Measurements from ENCODE around the gene ZNF25. TPM values are rescaled to one million over a fixed set of nuclear protein-coding genes. Genes with fewer than 3 reads are reported as not detected.
A peak's percentile ranks its signal among the peaks of the same experiment; 100 is the strongest.
"Not testable (repeated sequence)": the region's sequence is repeated elsewhere in the genome, so short reads cannot be mapped to it uniquely, and the experiment has no call there.

The ZNF25 gene
- 2.1 TPM for polyA plus RNA-seq (2013, experiment 1 of 2)
- 2.3 TPM for polyA plus RNA-seq (2013, experiment 2 of 2)

DNA sequence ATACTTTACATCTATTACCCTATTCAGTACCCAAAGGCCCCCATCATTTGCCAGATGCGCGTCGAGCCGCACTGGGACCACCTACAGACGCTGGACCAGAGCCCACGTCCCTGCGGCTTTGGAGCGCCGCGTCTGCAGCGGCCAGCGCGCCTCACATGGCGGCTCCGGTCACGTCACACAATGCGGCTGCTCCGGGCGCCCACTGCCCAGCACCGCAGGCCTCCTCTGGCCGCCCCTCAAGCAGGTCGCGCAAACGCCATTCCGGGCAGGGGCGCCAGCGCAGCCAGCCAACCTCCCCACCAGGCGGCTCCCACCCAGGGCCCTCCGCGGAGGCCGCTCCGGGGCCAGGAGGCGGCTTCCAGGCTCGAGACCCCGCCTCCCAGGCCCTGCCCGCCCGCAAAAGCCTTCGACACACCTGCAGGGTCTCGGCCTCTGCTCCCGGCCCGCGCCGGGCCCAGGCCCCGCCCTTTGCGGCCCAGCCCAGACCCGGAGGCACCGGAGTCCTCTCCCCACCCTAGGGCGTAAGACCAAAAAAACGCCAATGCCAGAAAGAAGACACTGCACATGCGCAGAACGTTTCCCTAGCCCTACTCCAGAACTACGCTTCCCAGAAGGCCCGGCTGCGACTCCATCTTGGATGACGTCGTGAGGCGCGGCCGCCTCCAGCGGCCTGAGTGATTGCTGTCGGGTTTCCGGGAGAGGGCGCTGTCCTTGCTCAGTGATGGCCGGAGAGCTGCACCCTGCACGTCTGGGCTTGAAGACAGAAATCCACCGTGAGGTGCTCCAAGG, at the start of gene ZNF25:
ZNF25 (minus strand) TSS at position 557 of the 789 bp plus-strand sequence. CDS start 4,925 bp downstream, outside the sequence.
- Histone ChIP-seq H3K14ac (ENCODE audit: low read length) (peak within 1 kb of the TSS; percentile 75), H3K4me1 (ENCODE audit: control insufficient read depth in 2 of 2, insufficient read depth in 1 of 2, low read depth in 1 of 2, low read length in 2 of 2) (no peaks in the 10 kb centered on the region), H4K91ac (ENCODE audit: low read depth, low read length, poor library complexity) (no peak within 1 kb of the TSS), H3K79me1 (ENCODE audit: low read depth, low read length) (no peaks in the 10 kb centered on the region), H2AFZ (ENCODE audit: low read length) (peak within 1 kb of the TSS; percentile 94), H3K4me2 (ENCODE audit: insufficient read depth, low read length, poor library complexity, severe bottlenecking) (peak within 1 kb of the TSS; percentile 71), H2BK15ac (ENCODE audit: low read length) (no peak within 1 kb of the TSS), H3K18ac (ENCODE audit: low read length) (peak within 1 kb of the TSS; percentile 93), H3K9ac (ENCODE audit: low read depth, low read length, poor library complexity) (peak within 1 kb of the TSS; percentile 96), H3K4me3 (ENCODE audit: low read length in 2 of 2) (peak within 1 kb of the TSS; percentile 61 to 96), H2BK5ac (ENCODE audit: low read length) (no peak within 1 kb of the TSS), H3K36me3 (replicated peaks in 1 of 2; ENCODE audit: control insufficient read depth in 2 of 2, insufficient read depth in 2 of 2, low read length in 2 of 2) (peaks cover 0 to under 1% of the 10 kb centered on the region in 2 donors), H2BK120ac (ENCODE audit: low read depth, low read length) (no peak within 1 kb of the TSS), H4K8ac (ENCODE audit: low read depth, low read length) (no peak within 1 kb of the TSS), H2BK12ac (ENCODE audit: low read length) (peak within 1 kb of the TSS; percentile 58), H3K9me3 (replicated peaks in 1 of 2; ENCODE audit: control insufficient read depth in 2 of 2, insufficient read depth in 1 of 2, low read depth in 1 of 2, low read length in 2 of 2) (peaks cover 0 to 3% of the 10 kb centered on the region in 2 donors), H3K27ac (replicated peaks; ENCODE audit: low read length) (peak within 1 kb of the TSS; percentile 90), H3K27me3 (ENCODE audit: control insufficient read depth in 3 of 3, insufficient read depth in 3 of 3, low read depth in 1 of 3, low read length in 3 of 3) (no peaks in the 10 kb centered on the region), H2AK5ac (ENCODE audit: low read depth, low read length) (no peak within 1 kb of the TSS), H3K23ac (ENCODE audit: low read depth, low read length, poor library complexity) (peak within 1 kb of the TSS; percentile 96), H3K4ac (ENCODE audit: low read length) (no peak within 1 kb of the TSS)
- peak; percentile 99 for DNase-seq (ENCODE audit: low spot score)
- no CpG with 5 or more reads among the region's 66 CpGs for WGBS, 2 donors (ENCODE audit: extremely low coverage in 2 of 2, insufficient read length in 2 of 2, insufficient replicate concordance in 1 of 2)

DNA sequence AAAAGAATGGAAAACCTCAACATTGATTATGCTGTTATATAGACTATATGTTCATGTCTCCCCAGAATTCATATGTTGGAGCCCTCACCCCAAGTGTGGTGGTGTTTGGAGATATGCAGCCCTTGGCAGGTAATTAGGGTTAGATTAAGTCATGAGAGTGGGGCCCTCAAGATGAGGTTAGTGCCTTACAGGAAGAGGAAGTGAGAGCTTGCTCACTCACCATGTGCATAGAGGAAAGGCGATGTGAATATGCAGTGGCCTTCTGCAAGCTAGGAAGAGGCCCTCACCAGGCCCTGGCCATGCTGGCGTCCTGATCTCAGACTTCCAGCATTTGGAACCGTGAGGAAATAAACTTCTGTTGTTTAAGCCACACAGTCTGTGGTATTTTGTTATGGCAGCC, 48.8 kb upstream of the ZNF25 start:
- no peaks in the 10 kb centered on the region for H3K4me1 ChIP-seq (ENCODE audit: control insufficient read depth in 2 of 2, insufficient read depth in 1 of 2, low read depth in 1 of 2, low read length in 2 of 2)
- H3K9me3 ChIP-seq (replicated peaks in 1 of 2; ENCODE audit: control insufficient read depth in 2 of 2, insufficient read depth in 1 of 2, low read depth in 1 of 2, low read length in 2 of 2): no peaks in the 10 kb centered on the region
- DNase-seq (ENCODE audit: low spot score): no peak
- no peak overlapping the region for H2AK5ac ChIP-seq (ENCODE audit: low read depth, low read length)
- no peak overlapping the region for H4K8ac ChIP-seq (ENCODE audit: low read depth, low read length)
- no peak overlapping the region for H2BK120ac ChIP-seq (ENCODE audit: low read depth, low read length)
- no peak overlapping the region for H2BK12ac ChIP-seq (ENCODE audit: low read length)
- no peaks in the 10 kb centered on the region for H3K79me1 ChIP-seq (ENCODE audit: low read depth, low read length)
- H2BK15ac ChIP-seq (ENCODE audit: low read length): no peak overlapping the region
- no peaks in the 10 kb centered on the region for H3K27me3 ChIP-seq (ENCODE audit: control insufficient read depth in 3 of 3, insufficient read depth in 3 of 3, low read depth in 1 of 3, low read length in 3 of 3)
- H3K18ac ChIP-seq (ENCODE audit: low read length): no peak overlapping the region
- no peak overlapping the region for H3K23ac ChIP-seq (ENCODE audit: low read depth, low read length, poor library complexity)
- H3K9ac ChIP-seq (ENCODE audit: low read depth, low read length, poor library complexity): no peak overlapping the region
- no peak overlapping the region for H3K4ac ChIP-seq (ENCODE audit: low read length)
- H4K91ac ChIP-seq (ENCODE audit: low read depth, low read length, poor library complexity): no peak overlapping the region
- peaks cover 13 to 90% of the 10 kb centered on the region in 2 donors for H3K36me3 ChIP-seq (replicated peaks in 1 of 2; ENCODE audit: control insufficient read depth in 2 of 2, insufficient read depth in 2 of 2, low read length in 2 of 2)
- no peak overlapping the region for H3K4me3 ChIP-seq (ENCODE audit: low read length in 2 of 2)
- no peak overlapping the region for H3K4me2 ChIP-seq (ENCODE audit: insufficient read depth, low read length, poor library complexity, severe bottlenecking)
- H3K14ac ChIP-seq (ENCODE audit: low read length): no peak overlapping the region
- H2BK5ac ChIP-seq (ENCODE audit: low read length): no peak overlapping the region
- H3K27ac ChIP-seq (replicated peaks; ENCODE audit: low read length): no peak overlapping the region
- WGBS, 2 donors (ENCODE audit: extremely low coverage in 2 of 2, insufficient read length in 2 of 2, insufficient replicate concordance in 1 of 2): no CpG with 5 or more reads among the region's 3 CpGs
- no peak overlapping the region for H2AFZ ChIP-seq (ENCODE audit: low read length)

DNA sequence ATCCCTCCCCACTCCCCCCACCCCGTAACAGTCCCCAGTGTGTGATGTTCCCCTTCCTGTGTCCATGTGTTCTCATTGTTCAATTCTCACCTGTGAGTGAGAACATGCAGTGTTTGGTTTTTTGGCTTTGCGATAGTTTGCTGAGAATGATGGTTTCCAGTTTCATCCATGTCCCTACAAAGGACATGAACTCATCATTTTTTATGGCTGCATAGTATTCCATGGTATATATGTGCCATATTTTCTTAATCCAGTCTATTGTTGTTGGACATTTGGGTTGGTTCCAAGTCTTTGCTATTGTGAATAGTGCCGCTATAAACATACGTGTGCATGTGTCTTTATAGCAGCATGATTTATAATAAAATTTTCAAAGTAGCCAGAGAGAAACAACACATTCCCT, 42.7 kb upstream of the ZNF25 start:
- H2AFZ ChIP-seq (ENCODE audit: low read length); H2AK5ac ChIP-seq (ENCODE audit: low read depth, low read length); H3K4ac ChIP-seq (ENCODE audit: low read length); H3K23ac ChIP-seq (ENCODE audit: low read depth, low read length, poor library complexity); H3K4me3 ChIP-seq (ENCODE audit: low read length in 2 of 2); H2BK12ac ChIP-seq (ENCODE audit: low read length); H3K4me2 ChIP-seq (ENCODE audit: insufficient read depth, low read length, poor library complexity, severe bottlenecking); H3K18ac ChIP-seq (ENCODE audit: low read length); H2BK15ac ChIP-seq (ENCODE audit: low read length); H3K27ac ChIP-seq (replicated peaks; ENCODE audit: low read length); H4K8ac ChIP-seq (ENCODE audit: low read depth, low read length); H3K27me3 ChIP-seq (ENCODE audit: control insufficient read depth in 3 of 3, insufficient read depth in 3 of 3, low read depth in 1 of 3, low read length in 3 of 3); H3K14ac ChIP-seq (ENCODE audit: low read length); H2BK120ac ChIP-seq (ENCODE audit: low read depth, low read length); H3K79me1 ChIP-seq (ENCODE audit: low read depth, low read length); H3K9ac ChIP-seq (ENCODE audit: low read depth, low read length, poor library complexity); DNase-seq (ENCODE audit: low spot score); H3K4me1 ChIP-seq (ENCODE audit: control insufficient read depth in 2 of 2, insufficient read depth in 1 of 2, low read depth in 1 of 2, low read length in 2 of 2); H2BK5ac ChIP-seq (ENCODE audit: low read length); H4K91ac ChIP-seq (ENCODE audit: low read depth, low read length, poor library complexity): not testable (repeated sequence)
- H3K9me3 ChIP-seq (replicated peaks in 1 of 2; ENCODE audit: control insufficient read depth in 2 of 2, insufficient read depth in 1 of 2, low read depth in 1 of 2, low read length in 2 of 2): peaks cover 0 to 13% of the 10 kb centered on the region in 2 donors
- peaks cover 19 to 85% of the 10 kb centered on the region in 2 donors for H3K36me3 ChIP-seq (replicated peaks in 1 of 2; ENCODE audit: control insufficient read depth in 2 of 2, insufficient read depth in 2 of 2, low read length in 2 of 2)
- no CpG with 5 or more reads among the region's 4 CpGs for WGBS, 2 donors (ENCODE audit: extremely low coverage in 2 of 2, insufficient read length in 2 of 2, insufficient replicate concordance in 1 of 2)

DNA sequence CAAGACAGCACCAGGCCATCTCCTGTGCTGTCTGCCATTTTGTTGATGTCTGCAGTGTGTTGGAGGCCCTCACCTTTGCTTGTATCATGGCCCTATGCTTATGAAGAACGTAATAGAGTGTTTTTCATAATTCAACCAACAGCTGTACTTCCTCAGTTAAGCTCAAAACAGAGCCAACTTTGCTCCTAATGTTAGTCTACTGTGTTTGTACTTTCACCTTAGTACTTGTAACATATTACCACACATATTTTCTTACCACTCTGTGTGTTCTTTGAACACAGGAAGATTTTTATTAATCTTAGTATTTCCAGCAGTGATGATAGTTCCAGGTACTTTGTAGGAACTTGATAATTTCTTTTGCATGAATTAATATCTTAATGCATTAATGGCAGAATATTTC, 39.9 kb upstream of the ZNF25 start:
- no peak overlapping the region for H3K18ac ChIP-seq (ENCODE audit: low read length)
- H3K4me1 ChIP-seq (ENCODE audit: control insufficient read depth in 2 of 2, insufficient read depth in 1 of 2, low read depth in 1 of 2, low read length in 2 of 2): no peaks in the 10 kb centered on the region
- no peak overlapping the region for H3K4me3 ChIP-seq (ENCODE audit: low read length in 2 of 2)
- H2BK12ac ChIP-seq (ENCODE audit: low read length): no peak overlapping the region
- H3K36me3 ChIP-seq (replicated peaks in 1 of 2; ENCODE audit: control insufficient read depth in 2 of 2, insufficient read depth in 2 of 2, low read length in 2 of 2): peaks cover 19 to 77% of the 10 kb centered on the region in 2 donors
- no peaks in the 10 kb centered on the region for H3K27me3 ChIP-seq (ENCODE audit: control insufficient read depth in 3 of 3, insufficient read depth in 3 of 3, low read depth in 1 of 3, low read length in 3 of 3)
- H2AK5ac ChIP-seq (ENCODE audit: low read depth, low read length): no peak overlapping the region
- H3K9ac ChIP-seq (ENCODE audit: low read depth, low read length, poor library complexity): no peak overlapping the region
- H3K14ac ChIP-seq (ENCODE audit: low read length): no peak overlapping the region
- H3K23ac ChIP-seq (ENCODE audit: low read depth, low read length, poor library complexity): no peak overlapping the region
- no peak overlapping the region for H4K8ac ChIP-seq (ENCODE audit: low read depth, low read length)
- H3K27ac ChIP-seq (replicated peaks; ENCODE audit: low read length): no peak overlapping the region
- H3K4ac ChIP-seq (ENCODE audit: low read length): no peak overlapping the region
- H4K91ac ChIP-seq (ENCODE audit: low read depth, low read length, poor library complexity): no peak overlapping the region
- H2AFZ ChIP-seq (ENCODE audit: low read length): no peak overlapping the region
- DNase-seq (ENCODE audit: low spot score): no peak
- H3K9me3 ChIP-seq (replicated peaks in 1 of 2; ENCODE audit: control insufficient read depth in 2 of 2, insufficient read depth in 1 of 2, low read depth in 1 of 2, low read length in 2 of 2): peaks cover 0 to 13% of the 10 kb centered on the region in 2 donors
- no peak overlapping the region for H2BK120ac ChIP-seq (ENCODE audit: low read depth, low read length)
- no CpG with 5 or more reads among the region's 1 CpG for WGBS, 2 donors (ENCODE audit: extremely low coverage in 2 of 2, insufficient read length in 2 of 2, insufficient replicate concordance in 1 of 2)
- H2BK5ac ChIP-seq (ENCODE audit: low read length): no peak overlapping the region
- no peaks in the 10 kb centered on the region for H3K79me1 ChIP-seq (ENCODE audit: low read depth, low read length)
- no peak overlapping the region for H3K4me2 ChIP-seq (ENCODE audit: insufficient read depth, low read length, poor library complexity, severe bottlenecking)
- H2BK15ac ChIP-seq (ENCODE audit: low read length): no peak overlapping the region
